ENCODE measurements around the gene RNF148.

The RNF148 gene

DNA sequence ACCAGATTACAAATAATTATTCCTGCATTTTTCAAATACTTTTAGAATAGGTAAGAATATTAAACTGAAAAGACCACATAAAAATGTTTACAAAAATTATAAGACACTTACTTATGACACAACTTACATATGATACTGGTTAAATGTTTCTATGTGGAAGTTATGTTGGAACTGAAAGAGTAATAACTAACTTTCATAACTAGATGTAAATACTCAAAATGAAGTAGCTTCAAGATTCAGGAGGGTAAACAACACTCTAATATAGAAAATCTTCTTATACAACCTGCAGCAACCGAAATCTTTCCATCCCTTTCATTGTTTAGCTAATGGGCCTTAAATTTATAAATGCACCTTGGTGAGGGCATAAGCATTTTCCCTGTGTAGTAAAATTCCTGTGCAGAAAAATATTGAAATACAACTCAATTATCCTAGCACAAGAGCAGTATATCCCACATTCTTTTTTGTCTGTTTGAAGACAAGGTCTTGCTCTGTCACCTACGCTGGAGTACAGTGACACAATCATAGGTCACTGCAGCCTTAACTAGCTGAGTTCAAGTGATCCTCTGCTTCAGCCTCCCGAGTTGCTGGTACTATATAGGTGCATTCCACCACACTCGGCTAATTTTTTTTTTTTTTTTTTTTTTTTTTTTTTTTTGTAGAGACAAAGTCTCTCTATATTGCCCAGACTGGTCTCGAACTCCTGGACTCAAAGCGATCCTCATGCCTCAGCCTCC is 14.8 kb upstream of the RNF148 start:
- Histone ChIP-seq H4K20me1 (ENCODE audit: insufficient read depth, low read length) (no peaks in the 10 kb centered on the region), H3K9me2 (ENCODE audit: low read depth, low read length) (no peaks in the 10 kb centered on the region), H2AFZ (ENCODE audit: low read length) (no peak overlapping the region), H3K4me3 (ENCODE audit: low read depth, low read length, poor library complexity, severe bottlenecking) (no peak overlapping the region), H3K9me3 (ENCODE audit: low read length) (no peaks in the 10 kb centered on the region), H3K79me2 (ENCODE audit: insufficient read depth, low read length) (no peaks in the 10 kb centered on the region), H3F3A (ENCODE audit: insufficient read depth, low read length) (no peaks in the 10 kb centered on the region), H3K4me1 (ENCODE audit: insufficient read depth, low read length, severe bottlenecking) (no peaks in the 10 kb centered on the region), H3K27me3 (ENCODE audit: insufficient read depth, low read length) (no peaks in the 10 kb centered on the region), H3K4me2 (ENCODE audit: low read length) (no peak overlapping the region), H3K36me3 (ENCODE audit: insufficient read depth, low read length) (no peaks in the 10 kb centered on the region), H3K27ac (ENCODE audit: low read depth, low read length, poor library complexity, severe bottlenecking) (no peak overlapping the region), H3K9ac (ENCODE audit: low read length) (no peak overlapping the region)
- TF ChIP-seq, protein P1, sequence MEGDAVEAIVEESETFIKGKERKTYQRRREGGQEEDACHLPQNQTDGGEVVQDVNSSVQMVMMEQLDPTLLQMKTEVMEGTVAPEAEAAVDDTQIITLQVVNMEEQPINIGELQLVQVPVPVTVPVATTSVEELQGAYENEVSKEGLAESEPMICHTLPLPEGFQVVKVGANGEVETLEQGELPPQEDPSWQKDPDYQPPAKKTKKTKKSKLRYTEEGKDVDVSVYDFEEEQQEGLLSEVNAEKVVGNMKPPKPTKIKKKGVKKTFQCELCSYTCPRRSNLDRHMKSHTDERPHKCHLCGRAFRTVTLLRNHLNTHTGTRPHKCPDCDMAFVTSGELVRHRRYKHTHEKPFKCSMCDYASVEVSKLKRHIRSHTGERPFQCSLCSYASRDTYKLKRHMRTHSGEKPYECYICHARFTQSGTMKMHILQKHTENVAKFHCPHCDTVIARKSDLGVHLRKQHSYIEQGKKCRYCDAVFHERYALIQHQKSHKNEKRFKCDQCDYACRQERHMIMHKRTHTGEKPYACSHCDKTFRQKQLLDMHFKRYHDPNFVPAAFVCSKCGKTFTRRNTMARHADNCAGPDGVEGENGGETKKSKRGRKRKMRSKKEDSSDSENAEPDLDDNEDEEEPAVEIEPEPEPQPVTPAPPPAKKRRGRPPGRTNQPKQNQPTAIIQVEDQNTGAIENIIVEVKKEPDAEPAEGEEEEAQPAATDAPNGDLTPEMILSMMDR (IDR thresholded peaks at IDR 0.05; ENCODE audit: low read length): no peak
- TF ChIP-seq EZH2 (IDR thresholded peaks at IDR 0.05; ENCODE audit: borderline replicate concordance, low read length): no peak

DNA sequence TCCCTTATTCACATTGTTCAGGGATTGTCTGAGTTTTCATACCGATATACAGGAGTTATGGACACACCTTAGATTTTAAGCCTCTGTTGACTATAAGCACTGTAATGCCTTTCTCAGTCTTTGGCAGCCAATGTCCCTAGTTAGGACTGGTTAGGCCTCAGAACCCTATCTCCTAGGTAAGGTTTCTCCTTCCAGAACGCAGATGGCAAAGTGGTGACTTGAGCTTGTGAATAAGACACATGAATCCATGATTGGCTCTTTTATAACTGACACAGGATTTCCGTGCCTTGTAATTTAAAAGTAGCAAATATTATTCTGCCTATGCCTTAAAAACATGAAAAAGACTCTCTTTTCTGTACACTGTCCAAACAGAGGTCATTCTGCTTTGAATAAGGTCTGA is 12.5 kb upstream of the RNF148 start:
- H3K79me2 ChIP-seq (ENCODE audit: insufficient read depth, low read length): no peaks in the 10 kb centered on the region
- H3K4me3 ChIP-seq (ENCODE audit: low read depth, low read length, poor library complexity, severe bottlenecking): no peak overlapping the region

DNA sequence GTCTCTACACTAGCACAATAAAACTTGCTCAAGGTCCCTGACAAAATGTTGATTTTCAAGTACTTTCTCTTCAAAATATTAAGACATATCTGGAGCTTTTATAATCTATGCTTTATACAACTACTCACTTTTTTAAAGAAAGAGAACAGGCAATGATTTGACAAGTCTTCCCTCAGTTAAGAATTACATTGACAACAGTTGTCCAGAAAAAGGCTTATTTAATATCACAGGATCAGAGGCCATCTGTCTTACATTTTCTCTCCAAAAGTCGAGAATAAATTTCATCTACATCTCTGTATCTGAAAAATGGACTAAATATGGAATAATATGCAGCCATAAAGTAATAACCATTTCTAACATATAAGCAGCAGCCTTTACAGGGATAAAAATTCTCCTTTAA is 8.2 kb upstream of the RNF148 start:
- Histone ChIP-seq H3K27me3 (ENCODE audit: insufficient read depth, low read length) (no peaks in the 10 kb centered on the region), H3K4me3 (ENCODE audit: low read depth, low read length, poor library complexity, severe bottlenecking) (no peak overlapping the region), H2AFZ (ENCODE audit: low read length) (no peak overlapping the region), H3K36me3 (ENCODE audit: insufficient read depth, low read length) (no peaks in the 10 kb centered on the region), H3K79me2 (ENCODE audit: insufficient read depth, low read length) (no peaks in the 10 kb centered on the region), H4K20me1 (ENCODE audit: insufficient read depth, low read length) (no peaks in the 10 kb centered on the region), H3K9me3 (ENCODE audit: low read length) (no peaks in the 10 kb centered on the region), H3K4me2 (ENCODE audit: low read length) (no peak overlapping the region), H3K9ac (ENCODE audit: low read length) (no peak overlapping the region), H3K27ac (ENCODE audit: low read depth, low read length, poor library complexity, severe bottlenecking) (no peak overlapping the region), H3K9me2 (ENCODE audit: low read depth, low read length) (no peaks in the 10 kb centered on the region; the same call in 1 of the 2 replicates), H3F3A (ENCODE audit: insufficient read depth, low read length) (no peaks in the 10 kb centered on the region), H3K4me1 (ENCODE audit: insufficient read depth, low read length, severe bottlenecking) (no peaks in the 10 kb centered on the region)
- no peak for TF ChIP-seq EZH2 (IDR thresholded peaks at IDR 0.05; ENCODE audit: borderline replicate concordance, low read length)
- TF ChIP-seq, protein P1 (IDR thresholded peaks at IDR 0.05; ENCODE audit: low read length): no peak

More for the DNA sequence above, 12.5 kb upstream of the RNF148 start:
- Histone ChIP-seq H3K4me1 (ENCODE audit: insufficient read depth, low read length, severe bottlenecking) (no peaks in the 10 kb centered on the region), H3K27me3 (ENCODE audit: insufficient read depth, low read length) (no peaks in the 10 kb centered on the region), H3K27ac (ENCODE audit: low read depth, low read length, poor library complexity, severe bottlenecking) (no peak overlapping the region), H2AFZ (ENCODE audit: low read length) (no peak overlapping the region), H3K4me2 (ENCODE audit: low read length) (no peak overlapping the region), H3F3A (ENCODE audit: insufficient read depth, low read length) (no peaks in the 10 kb centered on the region), H3K9me3 (ENCODE audit: low read length) (no peaks in the 10 kb centered on the region), H3K36me3 (ENCODE audit: insufficient read depth, low read length) (no peaks in the 10 kb centered on the region), H3K9ac (ENCODE audit: low read length) (no peak overlapping the region), H3K9me2 (ENCODE audit: low read depth, low read length) (no peaks in the 10 kb centered on the region; the same call in 1 of the 2 replicates), H4K20me1 (ENCODE audit: insufficient read depth, low read length) (no peaks in the 10 kb centered on the region)
- TF ChIP-seq EZH2 (IDR thresholded peaks at IDR 0.05; ENCODE audit: borderline replicate concordance, low read length): no peak
- TF ChIP-seq, protein P1 (IDR thresholded peaks at IDR 0.05; ENCODE audit: low read length): no peak
